Sciatic nerve (tissue), 2 donors: ENCODE results near the gene ZNF366. TPM values are rescaled to one million over a fixed set of nuclear protein-coding genes. Genes with fewer than 3 reads are reported as not detected.
A peak's percentile ranks its signal among the peaks of the same experiment; 100 is the strongest.

Experiments used
- ATAC-seq: fragments of 200-7000 bp; cut with Tn5 transposase; one replicate; pipeline ENCODE4 v1.9.1; 2020; ENCODE audit warnings: mild to moderate bottlenecking, moderate library complexity
- DNase-seq: peaks from one replicate; pipeline ENCODE4 v3.0.0-alpha.2; 2020; ENCODE audit warnings: low spot score
- intact Hi-C: fragments of 100-400 bp; cut with DNase I; formaldehyde crosslinking; loops from one replicate; pipeline ENCODE4 v1.14.2; 2022
- total RNA-seq: library from RNA; stranded (reverse); fragmentation: NEBNext Ultra II Directional; extraction: Animal tissue kit (Norgen Biotek cat#: 25700); gene quantifications from one replicate; pipeline ENCODE4 v1.2.1, GENCODE V29; 2021
- donor health status: DM: no; HTN: no; CAD: no.
- donor health status: DM: no; HTN: no; CAD: no.

The ZNF366 gene, protein sequence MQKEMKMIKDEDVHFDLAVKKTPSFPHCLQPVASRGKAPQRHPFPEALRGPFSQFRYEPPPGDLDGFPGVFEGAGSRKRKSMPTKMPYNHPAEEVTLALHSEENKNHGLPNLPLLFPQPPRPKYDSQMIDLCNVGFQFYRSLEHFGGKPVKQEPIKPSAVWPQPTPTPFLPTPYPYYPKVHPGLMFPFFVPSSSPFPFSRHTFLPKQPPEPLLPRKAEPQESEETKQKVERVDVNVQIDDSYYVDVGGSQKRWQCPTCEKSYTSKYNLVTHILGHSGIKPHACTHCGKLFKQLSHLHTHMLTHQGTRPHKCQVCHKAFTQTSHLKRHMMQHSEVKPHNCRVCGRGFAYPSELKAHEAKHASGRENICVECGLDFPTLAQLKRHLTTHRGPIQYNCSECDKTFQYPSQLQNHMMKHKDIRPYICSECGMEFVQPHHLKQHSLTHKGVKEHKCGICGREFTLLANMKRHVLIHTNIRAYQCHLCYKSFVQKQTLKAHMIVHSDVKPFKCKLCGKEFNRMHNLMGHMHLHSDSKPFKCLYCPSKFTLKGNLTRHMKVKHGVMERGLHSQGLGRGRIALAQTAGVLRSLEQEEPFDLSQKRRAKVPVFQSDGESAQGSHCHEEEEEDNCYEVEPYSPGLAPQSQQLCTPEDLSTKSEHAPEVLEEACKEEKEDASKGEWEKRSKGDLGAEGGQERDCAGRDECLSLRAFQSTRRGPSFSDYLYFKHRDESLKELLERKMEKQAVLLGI
- total RNA-seq: 8.0 TPM

DNA sequence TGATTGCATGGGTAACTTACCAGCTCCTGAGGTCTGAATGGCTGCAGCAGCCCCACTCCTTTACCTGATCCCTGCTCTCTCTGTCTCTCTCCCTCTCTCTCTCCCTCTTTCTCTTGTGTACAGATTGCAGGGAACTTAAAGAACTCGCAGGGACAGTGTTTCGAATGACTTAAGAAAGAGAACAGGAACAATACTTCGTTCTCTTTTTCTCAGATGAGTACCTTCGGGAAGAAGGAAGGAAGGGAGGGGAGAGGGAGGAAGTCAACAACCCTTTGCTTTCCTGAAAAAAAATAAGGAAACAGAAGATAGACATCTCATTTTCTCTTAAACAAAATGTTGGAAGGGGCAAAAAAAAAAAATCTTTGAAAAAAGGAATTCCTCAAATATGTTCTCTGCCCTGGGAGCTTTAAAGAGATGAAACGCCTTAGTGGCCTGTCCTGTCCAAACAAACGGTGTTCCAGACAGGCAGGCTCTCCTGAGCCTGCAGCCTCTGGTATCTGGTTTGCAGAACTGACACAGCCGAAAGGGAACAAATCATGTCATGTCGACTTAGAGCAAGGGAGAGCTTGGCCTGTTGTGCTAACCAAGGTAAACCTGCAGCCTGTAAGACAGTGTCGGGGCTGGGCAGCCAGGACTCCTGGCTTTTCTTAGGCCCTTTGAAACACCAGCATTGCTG lies at the start of gene ZNF366:
ZNF366 (minus strand) TSS at position 180 of the 676 bp plus-strand sequence. CDS start 45,914 bp downstream, outside the sequence.
- no peak for DNase-seq
- ATAC-seq: no peak
- intact Hi-C loops: no loop called here

DNA sequence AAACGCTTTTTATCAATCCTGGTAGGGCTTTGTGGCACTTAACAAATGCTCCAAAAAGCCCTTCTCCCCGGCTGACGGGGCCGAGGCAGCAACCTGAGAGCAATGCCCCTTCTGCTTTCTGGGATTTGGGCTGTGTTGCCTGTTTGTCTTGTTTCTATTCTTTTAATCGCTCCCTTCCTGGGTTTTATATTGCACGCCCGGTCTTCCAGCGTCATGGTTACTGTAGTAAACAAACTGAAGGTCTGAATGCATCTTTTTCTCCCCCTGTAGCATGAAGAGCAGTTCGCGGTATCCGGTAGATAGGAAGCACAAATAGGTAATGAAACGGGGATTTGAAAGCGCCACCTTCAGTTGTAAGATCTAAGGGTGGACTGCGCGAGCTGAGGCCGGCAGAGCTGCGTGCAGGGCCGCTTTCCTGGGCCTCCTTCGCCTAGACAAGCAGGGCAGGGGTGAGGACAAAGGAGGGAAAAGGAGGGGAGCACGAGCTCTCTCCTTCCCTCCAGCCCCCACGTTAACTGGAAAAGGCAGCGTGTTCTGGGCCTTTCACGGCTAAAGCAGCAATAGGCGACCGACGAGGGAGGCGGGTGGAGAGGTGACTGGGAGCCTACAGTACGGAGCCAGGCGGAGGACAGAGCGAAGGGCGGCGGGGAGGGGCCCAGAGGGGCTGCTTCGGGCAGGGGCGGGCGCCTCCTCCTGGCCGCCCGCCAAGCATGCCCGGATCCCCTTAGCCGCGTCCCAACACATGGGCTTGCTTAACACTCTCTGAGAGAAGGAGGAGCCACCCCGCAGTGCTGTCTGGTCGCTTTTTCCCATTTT lies 49.3 kb upstream of the ZNF366 start:
- intact Hi-C loops: no loop called here
- DNase-seq (peak; percentile 73), ATAC-seq (peak; percentile 96)

DNA sequence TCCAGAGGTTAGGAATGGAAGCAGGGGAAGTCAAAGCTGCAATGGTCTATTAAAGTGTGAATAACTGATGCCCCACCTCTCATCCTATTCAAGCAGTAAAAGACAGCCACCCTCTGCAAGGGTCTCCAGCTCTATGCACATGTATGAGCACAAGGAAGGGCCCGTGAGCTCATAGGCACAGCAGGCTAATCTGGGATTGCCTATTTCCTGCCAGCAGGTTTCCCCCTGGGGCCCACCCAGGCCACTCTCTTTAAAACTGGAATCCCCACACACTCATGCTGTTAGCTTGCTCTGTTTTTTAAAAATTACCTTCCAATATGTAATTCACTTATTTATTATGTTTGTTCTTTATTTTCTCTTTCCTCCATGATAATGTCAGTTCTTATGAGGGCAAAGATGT lies 48.7 kb upstream of the ZNF366 start:
- intact Hi-C loops: no loop called here
- ATAC-seq (no peak), DNase-seq (no peak)

DNA sequence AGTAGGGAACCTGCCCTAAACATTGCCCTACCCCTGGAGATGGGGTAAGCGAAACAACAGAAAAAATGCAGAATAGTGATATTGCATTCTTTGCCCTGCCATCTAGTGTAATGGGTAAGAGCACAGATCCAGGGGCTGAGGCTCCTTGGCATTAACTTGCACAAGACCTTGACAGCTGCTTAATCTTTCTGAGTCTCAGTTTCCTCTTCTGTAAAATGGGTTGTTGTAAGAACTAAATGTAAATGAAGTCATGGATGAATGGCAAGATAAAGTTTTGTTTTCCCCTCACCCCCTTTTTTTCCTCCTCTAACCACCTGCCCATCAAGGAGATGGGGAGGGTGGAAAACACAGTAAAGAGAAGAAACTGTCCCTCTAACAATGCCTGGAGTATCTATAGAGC lies 47.7 kb upstream of the ZNF366 start:
- intact Hi-C loops: no loop called here

DNA sequence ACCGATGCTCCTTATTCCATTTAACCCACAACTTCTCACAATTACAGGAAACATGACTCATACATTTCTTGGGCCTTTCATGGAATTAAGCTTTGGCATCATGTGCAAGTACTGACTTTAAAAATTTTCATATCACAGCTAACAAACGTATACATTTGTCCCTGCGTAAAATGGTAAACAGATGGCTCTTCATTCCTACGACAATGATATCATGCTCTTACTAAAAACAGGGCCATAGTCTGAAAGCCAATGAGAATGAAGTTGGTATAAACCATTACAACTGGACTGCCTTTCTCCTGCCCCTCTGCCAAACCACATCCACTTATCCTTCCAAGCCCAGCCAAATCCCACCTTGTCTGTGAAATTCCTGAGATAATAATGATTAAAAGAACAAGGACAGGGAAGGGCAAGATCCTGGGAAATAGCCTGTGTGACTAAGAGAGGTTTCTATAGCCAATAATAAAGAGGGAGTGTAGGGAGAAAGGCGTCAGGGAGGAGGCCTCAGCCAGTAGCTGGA lies 44.9 kb upstream of the ZNF366 start:
- intact Hi-C loops: no loop called here
- ATAC-seq (no peak), DNase-seq (no peak)

More for the DNA sequence above, 47.7 kb upstream of the ZNF366 start:
- DNase-seq (no peak), ATAC-seq (no peak)

DNA sequence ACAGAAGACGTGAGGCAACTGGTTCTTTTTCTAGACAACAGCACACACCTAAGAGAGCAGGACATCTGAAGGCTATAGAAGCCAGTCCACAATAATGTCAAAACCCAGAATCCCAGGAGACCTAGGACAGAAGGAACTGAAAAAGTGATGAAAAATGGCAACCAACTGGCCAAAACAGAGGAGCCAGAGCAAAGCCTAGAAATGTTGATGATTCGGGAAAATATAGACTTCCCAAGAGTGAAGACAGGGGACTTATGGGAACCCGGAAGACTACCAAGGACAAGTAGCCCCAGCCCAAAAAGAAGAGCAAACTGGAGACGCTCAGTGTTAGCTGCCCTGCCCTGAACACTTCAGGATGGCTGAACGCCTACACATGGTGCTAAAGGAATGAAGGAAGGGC lies 43.4 kb upstream of the ZNF366 start:
- no peak for DNase-seq
- intact Hi-C loops: no loop called here
- no peak for ATAC-seq

DNA sequence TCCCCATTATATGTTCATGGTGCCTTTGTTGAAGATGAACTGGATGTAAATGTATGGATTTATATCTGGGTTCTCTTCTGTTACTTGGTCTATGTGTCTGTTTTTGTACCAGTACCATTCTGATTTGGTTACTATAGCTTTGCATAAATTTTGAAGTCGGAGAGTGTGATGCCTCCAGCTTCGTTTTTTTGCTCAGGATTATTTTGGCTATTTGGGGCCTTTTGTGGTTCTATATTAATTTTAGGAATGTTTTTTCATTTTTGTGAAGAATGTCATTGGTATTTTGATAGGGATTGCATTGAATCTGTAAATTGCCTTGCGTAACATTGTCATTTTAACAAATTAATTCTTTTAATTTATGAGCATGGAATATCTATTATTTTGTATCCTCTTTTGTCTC lies 36.6 kb upstream of the ZNF366 start:
- DNase-seq (no peak), ATAC-seq (no peak)
- intact Hi-C loops: no loop called here

DNA sequence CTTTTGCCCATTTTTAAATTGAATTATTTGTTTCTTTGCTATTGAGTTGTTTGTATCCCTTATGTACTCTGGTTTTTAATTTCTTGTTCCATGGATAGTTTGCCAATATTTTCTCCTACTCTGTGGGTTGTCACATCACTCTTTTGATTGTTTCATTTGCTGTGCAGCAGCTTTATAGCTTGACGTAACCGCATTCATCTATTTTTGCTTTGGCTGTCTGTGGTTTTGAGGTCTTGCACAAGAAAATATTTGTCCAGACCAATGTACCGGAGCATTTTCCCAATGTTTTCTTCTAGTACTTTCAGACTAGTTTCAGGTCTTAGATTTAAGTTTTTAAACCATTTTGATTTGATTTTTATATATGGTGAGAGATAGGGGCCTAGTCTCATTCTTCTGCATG lies 36.2 kb upstream of the ZNF366 start:
- ATAC-seq (no peak), DNase-seq (no peak)
- intact Hi-C loops: no loop called here

DNA sequence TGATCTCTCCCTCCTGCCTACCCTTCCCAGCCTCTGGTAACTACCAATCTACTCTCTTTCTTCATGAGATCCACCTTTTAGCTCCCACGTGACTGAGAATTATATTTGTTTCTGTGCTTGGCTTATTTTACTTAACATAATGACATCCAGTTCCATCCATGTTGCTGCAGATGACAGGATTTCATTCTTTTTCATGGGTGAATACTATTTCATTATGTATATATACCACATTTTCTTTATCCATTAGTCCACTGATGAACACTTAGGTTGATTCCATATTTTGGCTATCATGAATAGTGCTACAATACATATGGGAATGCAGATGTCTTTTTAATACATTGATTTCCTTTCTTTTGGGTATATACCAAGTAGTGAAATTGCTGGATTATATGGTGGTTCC lies 35.5 kb upstream of the ZNF366 start:
- no peak for DNase-seq
- intact Hi-C loops: no loop called here
- ATAC-seq: no peak

DNA sequence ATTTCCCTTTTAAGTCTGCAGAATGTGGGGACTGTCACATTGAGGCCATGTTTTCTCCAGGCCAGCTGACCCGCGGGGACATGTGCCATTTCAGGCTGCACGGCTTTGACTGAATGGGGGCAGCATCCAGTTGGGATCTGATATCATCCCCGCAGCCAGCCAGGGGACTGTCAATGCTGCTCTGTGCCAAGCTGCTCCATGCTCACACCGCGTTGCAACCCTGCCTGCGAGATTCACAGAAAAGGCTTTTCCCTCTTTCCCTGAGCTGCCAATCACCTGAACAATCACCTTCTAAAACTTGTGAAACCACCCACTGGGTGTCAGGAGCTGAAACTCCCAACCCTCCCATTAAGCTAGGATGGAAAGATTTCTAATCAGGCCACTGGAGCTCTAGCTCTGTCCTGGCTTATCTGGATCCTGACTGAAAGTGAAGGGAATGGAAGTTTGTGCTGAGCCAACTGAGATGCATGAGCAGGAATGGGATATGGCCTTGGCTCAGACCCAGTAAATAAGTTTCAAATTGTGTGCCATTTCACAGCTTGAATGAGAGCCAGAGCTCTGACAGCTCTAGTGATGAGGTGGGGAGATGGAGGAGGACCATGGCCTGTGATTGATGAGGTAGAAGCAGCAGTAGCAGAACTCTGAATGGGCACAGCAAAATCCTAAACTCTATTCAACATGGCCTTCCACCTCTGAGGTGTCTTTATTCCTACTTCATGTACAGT lies 34.5 kb upstream of the ZNF366 start:
- DNase-seq (no peak), ATAC-seq (no peak)

DNA sequence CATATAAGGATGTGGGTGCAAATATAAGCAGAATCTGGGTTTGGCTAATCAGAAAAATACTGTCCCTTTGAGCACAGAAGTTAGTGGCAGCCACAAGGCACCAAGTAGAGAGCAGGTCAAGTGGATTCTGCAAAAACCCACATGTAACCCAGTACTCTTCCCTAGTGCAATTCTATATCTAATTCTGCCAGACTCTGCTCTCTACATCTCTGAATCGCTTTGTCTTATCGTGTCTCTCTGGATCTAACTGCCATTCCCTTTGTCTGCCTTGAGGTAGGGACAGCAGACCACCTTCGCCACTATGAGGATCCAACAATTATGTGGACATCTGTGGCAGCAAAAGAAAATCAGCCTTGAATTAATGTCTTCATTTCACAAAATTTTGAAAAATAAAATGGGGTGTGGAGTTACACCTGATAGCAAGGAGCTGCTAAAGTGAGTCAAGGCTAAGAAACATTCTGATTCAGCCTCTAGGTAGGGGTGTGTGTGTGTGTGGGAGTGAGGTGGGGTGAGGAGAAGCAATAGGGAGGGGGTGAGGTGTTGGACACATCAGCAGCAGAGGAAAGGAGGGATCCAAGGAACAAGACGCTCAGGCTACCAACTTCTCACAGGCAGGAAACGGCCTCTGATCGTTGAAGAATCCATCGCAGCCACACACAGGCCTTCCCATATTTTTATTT lies 33.7 kb upstream of the ZNF366 start:
- ATAC-seq (no peak), DNase-seq (no peak)
- intact Hi-C loops: no loop called here

More for the DNA sequence above, 34.5 kb upstream of the ZNF366 start:
- intact Hi-C loops: no loop called here

DNA sequence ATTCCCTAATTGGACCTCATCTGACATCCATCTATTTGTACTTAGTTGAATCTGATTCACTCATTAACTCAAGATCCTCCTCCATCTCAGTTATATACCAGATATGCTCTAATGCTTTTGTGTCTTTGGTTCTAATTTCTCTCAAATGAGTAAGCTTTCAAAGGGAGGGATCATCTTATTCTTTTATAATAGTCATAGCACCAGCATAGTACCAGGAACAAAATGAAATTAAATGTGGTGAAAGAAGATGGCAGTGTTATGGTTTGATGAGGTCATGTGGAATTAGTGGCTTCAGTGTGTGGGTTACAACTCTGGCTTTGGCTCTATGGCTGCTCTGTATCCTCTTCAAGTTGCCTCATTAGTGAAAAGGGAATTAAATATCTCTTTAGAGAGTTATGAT lies 32.5 kb upstream of the ZNF366 start:
- intact Hi-C loops: no loop called here

DNA sequence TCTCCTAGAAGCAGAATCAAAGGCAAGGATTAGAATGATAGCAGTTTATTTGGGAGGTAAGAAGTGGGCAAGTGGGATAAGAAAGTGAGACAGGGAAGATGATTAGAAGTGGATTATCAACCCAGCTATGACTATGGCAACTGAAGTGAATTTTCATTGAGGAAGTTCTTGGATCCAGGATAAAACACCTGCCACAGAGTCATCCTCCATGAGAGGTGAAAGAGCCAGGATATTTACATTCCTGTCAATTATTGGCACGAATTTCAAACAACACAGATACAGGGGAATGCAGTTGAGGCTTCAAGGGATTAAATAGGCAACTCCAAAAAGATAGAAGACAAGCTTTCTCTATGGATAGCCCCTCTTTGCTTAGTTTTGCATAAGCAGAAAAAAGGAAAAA lies 31.8 kb upstream of the ZNF366 start:
- DNase-seq: no peak
- intact Hi-C loops: no loop called here
- ATAC-seq: no peak

More for the DNA sequence above, 32.5 kb upstream of the ZNF366 start:
- ATAC-seq (no peak), DNase-seq (no peak)

DNA sequence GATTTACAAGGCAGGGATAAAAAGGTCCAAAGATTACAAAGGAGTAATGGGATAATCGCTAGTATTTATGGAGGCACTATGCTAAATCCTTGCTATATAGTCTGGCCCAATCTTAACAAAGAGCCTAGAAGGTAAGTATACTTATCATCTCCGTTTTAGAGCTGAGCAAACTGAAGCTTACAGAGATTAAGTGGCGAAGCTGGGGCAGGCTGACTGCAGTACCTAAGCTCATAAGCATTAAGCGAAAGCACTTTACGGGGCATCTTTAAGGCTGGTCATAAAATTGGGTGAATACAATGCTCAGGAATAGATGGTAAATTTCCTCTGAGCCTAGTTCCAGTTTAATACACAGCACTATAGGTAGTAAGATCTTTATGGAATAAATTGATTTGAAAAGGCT lies 30.0 kb upstream of the ZNF366 start:
- DNase-seq: no peak
- intact Hi-C loops: no loop called here
- ATAC-seq: no peak

DNA sequence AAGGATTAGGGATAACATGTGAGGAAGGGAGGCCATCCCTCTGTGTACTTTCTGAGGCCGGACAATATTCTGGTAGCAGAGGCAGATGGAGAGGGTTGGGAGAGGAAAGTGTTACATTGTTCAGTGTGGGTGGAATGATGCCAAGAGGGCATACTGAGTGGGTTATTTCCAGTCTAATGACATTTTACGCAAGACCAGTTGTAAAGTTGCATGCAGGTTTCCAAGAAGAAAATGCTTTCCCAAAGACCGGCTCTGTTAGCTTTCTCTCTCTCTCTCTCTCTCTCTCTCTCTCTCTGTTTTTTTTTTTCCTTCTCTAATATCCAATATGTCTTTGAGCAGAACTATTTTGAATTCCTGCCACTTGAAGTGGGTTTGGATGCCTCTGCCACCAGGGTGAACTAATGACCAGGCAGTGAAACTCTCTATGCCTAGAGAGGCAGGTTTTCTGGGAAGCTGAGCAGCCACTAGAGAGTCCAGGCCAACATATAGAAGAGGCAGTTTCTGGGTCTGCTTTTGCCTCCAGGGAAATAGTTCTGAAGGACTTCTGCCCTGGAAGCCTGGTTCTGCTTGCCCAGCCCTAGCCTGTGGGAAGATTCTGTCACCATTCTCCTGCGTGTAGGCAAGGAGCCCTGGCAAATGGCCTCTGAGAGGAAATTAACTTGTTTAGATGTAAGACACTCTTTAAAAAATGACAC lies 24.4 kb upstream of the ZNF366 start:
- intact Hi-C loops: no loop called here
- ATAC-seq (peak; percentile 34), DNase-seq (no peak)

DNA sequence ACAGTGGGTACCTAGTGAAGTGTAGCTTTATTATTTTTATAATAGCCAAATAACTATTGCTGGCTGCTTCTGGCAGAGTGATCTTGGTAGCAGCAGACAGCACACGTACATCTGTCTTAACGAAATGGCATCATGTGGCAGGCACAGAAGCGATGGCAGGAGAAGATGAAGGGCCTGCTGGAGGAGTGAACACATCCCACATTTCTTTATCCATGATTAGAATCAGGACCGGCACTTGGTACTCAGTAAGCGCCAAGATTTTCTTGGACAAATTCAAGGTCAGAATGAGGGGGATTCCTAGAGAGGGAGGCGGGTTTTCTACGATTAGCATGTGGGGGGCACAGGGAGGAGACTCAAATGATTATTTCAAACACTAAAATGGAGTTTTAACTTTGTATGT lies 23.0 kb upstream of the ZNF366 start:
- DNase-seq (no peak), ATAC-seq (no peak)
- intact Hi-C loops: no loop called here

DNA sequence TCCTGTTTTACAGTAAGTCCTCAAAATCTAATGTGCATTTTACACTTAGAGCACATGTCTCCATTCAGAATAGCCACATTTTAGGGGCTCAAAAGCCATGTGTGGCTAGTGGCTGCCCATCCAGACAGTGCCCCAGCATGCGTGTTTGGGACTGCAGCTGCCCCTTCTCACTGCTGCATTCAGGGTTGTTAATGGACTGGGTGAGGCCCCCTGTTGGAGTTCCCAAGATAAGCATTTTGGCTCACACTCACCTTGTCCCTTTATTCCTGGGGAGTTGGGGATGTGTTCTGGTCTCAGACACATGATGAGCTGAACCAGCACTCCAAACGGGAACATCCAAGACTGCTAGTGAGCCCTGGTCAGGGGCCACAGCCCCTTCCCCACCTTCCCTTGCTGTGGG lies 22.2 kb upstream of the ZNF366 start:
- intact Hi-C loops: no loop called here
- ATAC-seq: no peak

More for the DNA sequence above, 22.2 kb upstream of the ZNF366 start:
- DNase-seq: no peak
